PC-9 (cell line): ENCODE results near the gene EVPL. TPM values are rescaled to one million over a fixed set of nuclear protein-coding genes. Genes with fewer than 3 reads are reported as not detected.

Source experiments
- Bru-seq: library from RNA; stranded (reverse); fragments of 400-500 nt; gene quantifications from one replicate; lab custom pipeline; 2021; lab: Mats Ljungman, UMichigan
- BruChase-seq, 2 experiments: library from RNA; stranded (reverse); fragments of 400-500 nt; gene quantifications; one replicate each; lab custom pipeline; 2021; lab: Mats Ljungman, UMichigan
- BruUV-seq: library from RNA; stranded (reverse); fragments of 400-500 nt; replicated peaks from 2 replicates; lab custom pipeline; 2021; lab: Mats Ljungman, UMichigan
- CTCF ChIA-PET: fragments of 300-600 bp; sonication (Branson Sonifier 250); formaldehyde crosslinking; loops from one replicate; lab custom pipeline; 2022; ENCODE audit warnings: antibody characterized with exemption; lab: Charles Lee
- POLR2A ChIA-PET: fragments of 300-600 bp; sonication (Branson Sonifier 250); formaldehyde crosslinking; loops from one replicate; lab custom pipeline; 2022; ENCODE audit warnings: antibody characterized with exemption; ENCODE audit not compliant: unreplicated experiment; lab: Charles Lee
- DNase-seq, 2 experiments: peaks; one replicate each; pipeline versions ENCODE4 v3.0.0 to v3.0.0-alpha.2; 2015 to 2022; ENCODE audit warnings: mixed read lengths in 1 of 2
- H2AFZ ChIP-seq: fragments of 200-600 bp; sonication (generic); 2 replicates; pipeline ENCODE4 v1.8.1; 2017; ENCODE audit warnings: antibody characterized with exemption
- H3F3A ChIP-seq: fragments of 200-600 bp; sonication (generic); 2 replicates; pipeline ENCODE4 v1.8.1; 2017; ENCODE audit warnings: antibody characterized with exemption, mild to moderate bottlenecking, low read depth; ENCODE audit not compliant: insufficient read depth
- H3K27ac ChIP-seq: fragments of 200-600 bp; sonication (generic); 2 replicates; pipeline ENCODE4 v1.6.1; 2016; ENCODE audit warnings: mixed run types
- H3K27me3 ChIP-seq: fragments of 200-600 bp; sonication (generic); 2 replicates; pipeline ENCODE4 v1.6.1; 2016; ENCODE audit warnings: low read depth, mixed run types; ENCODE audit not compliant: insufficient read depth
- H3K36me3 ChIP-seq: fragments of 200-600 bp; sonication (generic); 2 replicates; pipeline ENCODE4 v1.6.1; 2016; ENCODE audit warnings: low read depth, mixed run types
- H3K4me1 ChIP-seq: fragments of 200-600 bp; sonication (generic); replicated peaks from 2 replicates; pipeline ENCODE4 v1.6.1; 2016; ENCODE audit warnings: mixed run types; ENCODE audit not compliant: insufficient read depth
- H3K4me2 ChIP-seq: fragments of 200-600 bp; sonication (generic); 2 replicates; pipeline ENCODE4 v1.6.1; 2017; ENCODE audit warnings: mixed run types
- H3K4me3 ChIP-seq: fragments of 200-600 bp; sonication (generic); 2 replicates; pipeline ENCODE4 v1.6.1; 2016; ENCODE audit warnings: mixed run types
- H3K79me2 ChIP-seq: fragments of 200-600 bp; sonication (generic); 2 replicates; pipeline ENCODE4 v1.6.1; 2017; ENCODE audit warnings: low read depth, mixed run types
- H3K9me2 ChIP-seq: fragments of 200-600 bp; sonication (generic); 2 replicates; pipeline ENCODE4 v1.8.1; 2017; ENCODE audit warnings: mild to moderate bottlenecking; ENCODE audit not compliant: insufficient read depth
- H3K9me3 ChIP-seq: fragments of 200-600 bp; sonication (generic); 2 replicates; pipeline ENCODE4 v1.8.1; 2016; ENCODE audit warnings: low read depth; ENCODE audit not compliant: insufficient read depth
- H4K20me1 ChIP-seq: fragments of 200-600 bp; sonication (generic); 2 replicates; pipeline ENCODE4 v1.8.1; 2017; ENCODE audit not compliant: insufficient read depth
- EZH2 ChIP-seq: fragments of 200-600 bp; sonication (generic); IDR thresholded peaks from 2 replicates; pipeline ENCODE4 v1.8.0; 2017; ENCODE audit warnings: antibody characterized with exemption, low read depth
- intact Hi-C: fragments of 100-400 bp; cut with micrococcal nuclease; formaldehyde crosslinking; loops from one replicate; pipeline ENCODE4 v1.10.0; 2022; ENCODE audit not compliant: unreplicated experiment
- long read RNA-seq: library from polyadenylated mRNA; stranded (forward); transcript quantifications from one replicate; pipeline ENCODE4 v2.0.0, GENCODE V29; 2022
- total RNA-seq: library from RNA; stranded (reverse); gene quantifications from 2 replicates; pipeline ENCODE4 v1.2.3, GENCODE V29; 2021
- TF ChIP-seq, protein P1 (sequence below): fragments of 200-600 bp; sonication (generic); conservative IDR thresholded peaks from 2 replicates; pipeline ENCODE4 v1.6.1; 2017; ENCODE audit warnings: mixed run types, antibody characterized with exemption, mild to moderate bottlenecking, moderate library complexity

The EVPL gene
- total RNA-seq (60.8 and 77.8 TPM in 2 replicates), Bru-seq, nascent RNA (percentile 62 among the genes with signal in this experiment), BruChase-seq, experiment 1, labeled RNA remaining after a 2-hour chase (percentile 77 among the genes with signal in this experiment), BruChase-seq, experiment 2, labeled RNA remaining after a 6-hour chase (percentile 80 among the genes with signal in this experiment)
- long read RNA-seq, full-length matches to known transcripts: 9 of 56 reads
- long read RNA-seq, partial matches to known transcripts: 5 of 56 reads
- long read RNA-seq, other reads (novel, unspliced or antisense): 42 of 56 reads

DNA sequence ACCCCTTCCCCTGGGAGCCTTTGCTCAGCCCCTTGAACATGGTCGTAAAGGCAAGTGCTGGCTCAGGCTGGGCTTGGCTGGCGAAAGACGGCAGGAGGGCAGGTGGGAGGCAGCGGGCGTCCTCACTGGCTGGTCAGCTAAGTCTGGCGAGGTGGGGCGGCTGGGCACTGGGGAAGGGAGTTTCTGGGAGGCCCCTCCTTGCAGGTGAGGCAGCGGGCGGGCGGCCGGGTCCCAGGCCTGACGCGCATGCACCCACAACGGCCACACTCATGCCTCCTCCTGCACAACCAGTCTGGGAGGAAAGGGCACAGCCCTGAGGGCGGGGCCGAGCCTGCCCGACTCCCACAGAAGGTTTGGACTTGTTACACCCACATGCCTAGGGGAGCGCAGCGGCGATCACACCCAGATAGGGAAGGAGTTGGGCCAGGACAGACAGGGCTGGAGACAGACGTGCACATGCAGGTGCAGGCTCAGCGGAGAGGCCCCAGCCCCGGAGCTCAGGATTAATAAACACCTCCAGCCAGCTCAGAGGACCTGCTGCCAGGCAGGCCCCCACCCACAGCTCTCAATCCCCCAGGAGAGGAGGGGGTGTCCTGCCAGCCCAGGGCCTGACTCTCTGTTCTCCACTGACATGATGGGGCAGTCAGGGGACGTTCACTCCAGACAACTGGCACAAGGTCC, at the start of gene EVPL:
Gene EVPL, minus strand, starts transcription at position 148 of the 681 bp plus-strand sequence. Its CDS starts 108 bp downstream, at position 40.
- no peaks in the 10 kb centered on the region for H3K9me3 ChIP-seq
- intact Hi-C loops: loop anchor here (1.0 to 2.0 kb wide), 2 partner anchors 26 to 48 kb away; partner anchors contain the start of genes ACOX1 and TEN1
- H4K20me1 ChIP-seq: no peaks in the 10 kb centered on the region
- H3K4me2 ChIP-seq: peak within 1 kb of the TSS; percentile 90
- peak within 1 kb of the TSS; percentile 47; the same call in 1 of the 2 replicates for H3K27ac ChIP-seq
- H3K79me2 ChIP-seq: peaks cover 21% of the 10 kb centered on the region
- no peaks in the 10 kb centered on the region for H3K9me2 ChIP-seq
- BruUV-seq: no TSS peak
- H3F3A ChIP-seq: peaks cover 10% of the 10 kb centered on the region; the same call in 1 of the 2 replicates
- peak; percentile 91 to 98 for DNase-seq
- H3K4me1 ChIP-seq: peaks cover 25% of the 10 kb centered on the region
- peak within 1 kb of the TSS; percentile 71 for H3K4me3 ChIP-seq
- no peaks in the 10 kb centered on the region for H3K27me3 ChIP-seq
- peak within 1 kb of the TSS; percentile 62; the same call in 1 of the 2 replicates for H2AFZ ChIP-seq
- H3K36me3 ChIP-seq: no peaks in the 10 kb centered on the region
- TF ChIP-seq, protein P1, sequence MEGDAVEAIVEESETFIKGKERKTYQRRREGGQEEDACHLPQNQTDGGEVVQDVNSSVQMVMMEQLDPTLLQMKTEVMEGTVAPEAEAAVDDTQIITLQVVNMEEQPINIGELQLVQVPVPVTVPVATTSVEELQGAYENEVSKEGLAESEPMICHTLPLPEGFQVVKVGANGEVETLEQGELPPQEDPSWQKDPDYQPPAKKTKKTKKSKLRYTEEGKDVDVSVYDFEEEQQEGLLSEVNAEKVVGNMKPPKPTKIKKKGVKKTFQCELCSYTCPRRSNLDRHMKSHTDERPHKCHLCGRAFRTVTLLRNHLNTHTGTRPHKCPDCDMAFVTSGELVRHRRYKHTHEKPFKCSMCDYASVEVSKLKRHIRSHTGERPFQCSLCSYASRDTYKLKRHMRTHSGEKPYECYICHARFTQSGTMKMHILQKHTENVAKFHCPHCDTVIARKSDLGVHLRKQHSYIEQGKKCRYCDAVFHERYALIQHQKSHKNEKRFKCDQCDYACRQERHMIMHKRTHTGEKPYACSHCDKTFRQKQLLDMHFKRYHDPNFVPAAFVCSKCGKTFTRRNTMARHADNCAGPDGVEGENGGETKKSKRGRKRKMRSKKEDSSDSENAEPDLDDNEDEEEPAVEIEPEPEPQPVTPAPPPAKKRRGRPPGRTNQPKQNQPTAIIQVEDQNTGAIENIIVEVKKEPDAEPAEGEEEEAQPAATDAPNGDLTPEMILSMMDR: no peak
- TF ChIP-seq EZH2: no peak
- ChIA-PET POLR2A (interaction anchor here (0.6 to 0.8 kb wide), 2 partner anchors 13 to 26 kb away, joined by 4 to 5 read pairs; no protein-coding TSS in a partner anchor), CTCF (no interaction called here)

DNA sequence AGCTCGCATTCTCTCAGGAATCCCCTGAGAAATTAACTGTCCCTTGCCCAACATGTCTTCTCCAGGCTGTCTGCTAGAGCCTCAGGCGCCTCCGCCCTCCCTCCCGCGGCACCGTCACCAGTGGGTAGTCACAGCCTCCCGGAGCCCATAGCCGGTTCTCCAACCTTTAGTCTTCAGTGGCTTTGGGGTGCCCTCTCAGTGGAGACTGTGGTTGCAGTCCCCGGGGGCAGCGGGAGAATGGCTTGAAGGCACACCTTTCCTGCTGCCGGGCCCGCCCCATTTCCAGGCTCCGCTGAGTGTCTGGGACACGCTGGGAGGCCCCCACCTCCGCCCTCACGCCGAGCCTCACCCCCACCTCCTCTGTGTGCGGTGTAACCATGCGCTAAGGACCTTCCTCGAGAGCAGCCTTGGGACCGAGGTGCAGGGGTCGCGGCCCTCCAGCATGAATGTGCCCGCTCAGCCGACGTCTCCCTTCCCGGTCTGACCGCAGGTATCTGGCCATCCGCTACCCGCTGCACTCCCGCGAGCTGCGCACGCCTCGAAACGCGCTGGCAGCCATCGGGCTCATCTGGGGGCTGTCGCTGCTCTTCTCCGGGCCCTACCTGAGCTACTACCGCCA, 49.1 kb upstream of the EVPL start:
- no peaks in the 10 kb centered on the region; the same call in 1 of the 2 replicates for H3K27me3 ChIP-seq
- H2AFZ ChIP-seq: no peak overlapping the region
- H3K9me3 ChIP-seq: no peaks in the 10 kb centered on the region
- H3K9me2 ChIP-seq: no peaks in the 10 kb centered on the region
- H3K36me3 ChIP-seq: no peaks in the 10 kb centered on the region
- no peak overlapping the region for H3K4me3 ChIP-seq
- no peak overlapping the region for H3K27ac ChIP-seq
- no peak for DNase-seq
- H3F3A ChIP-seq: no peaks in the 10 kb centered on the region
- ChIA-PET POLR2A (no interaction called here), CTCF (no interaction called here)
- BruUV-seq: no TSS peak
- intact Hi-C loops: no loop called here
- H4K20me1 ChIP-seq: peaks cover 5% of the 10 kb centered on the region; the same call in 1 of the 2 replicates
- H3K79me2 ChIP-seq: peaks cover 14% of the 10 kb centered on the region
- TF ChIP-seq, protein P1: no peak
- no peak for TF ChIP-seq EZH2
- H3K4me1 ChIP-seq: 0 out of 2 replicates have a peak, but pooled peaks cover under 1% of the 10 kb centered on the region
- H3K4me2 ChIP-seq: no peak overlapping the region
